ENCODE measurements around the gene DENND1A.
A peak's percentile ranks its signal among the peaks of the same experiment; 100 is the strongest.

The DENND1A gene

GRCh38 chr9:123376218-123377071, 553.5 kb downstream of the DENND1A start:
- DNase-seq (ENCODE audit: low read depth, low spot score) = no peak
- no peaks in the 10 kb centered on the region for H3K9me3 ChIP-seq (ENCODE audit: control insufficient read depth, insufficient read depth, low read length)
- peaks cover 15% of the 10 kb centered on the region; the same call in 1 of the 2 replicates for H3K27me3 ChIP-seq (ENCODE audit: control insufficient read depth, insufficient read depth, low read length)
- no peak overlapping the region for H3K27ac ChIP-seq (ENCODE audit: low read length)
- no CpG with 5 or more reads among the region's 24 CpGs for WGBS (ENCODE audit: insufficient coverage, insufficient read length)
- peaks cover 2% of the 10 kb centered on the region; the same call in 1 of the 2 replicates for H3K36me3 ChIP-seq (ENCODE audit: control insufficient read depth, insufficient read depth, low read length)
- peaks cover 7% of the 10 kb centered on the region for H3K4me1 ChIP-seq (ENCODE audit: control insufficient read depth, insufficient read depth, low read length)
- H3K4me3 ChIP-seq (ENCODE audit: low read length) = no peak overlapping the region

GRCh38 chr9:123375469-123376132, 554.3 kb downstream of the DENND1A start:
- H3K27ac ChIP-seq (ENCODE audit: low read length) = no peak overlapping the region
- H3K36me3 ChIP-seq (ENCODE audit: control insufficient read depth, insufficient read depth, low read length) = peaks cover 2% of the 10 kb centered on the region; the same call in 1 of the 2 replicates
- H3K4me3 ChIP-seq (ENCODE audit: low read length) = no peak overlapping the region
- no CpG with 5 or more reads among the region's 14 CpGs for WGBS (ENCODE audit: insufficient coverage, insufficient read length)
- H3K27me3 ChIP-seq (ENCODE audit: control insufficient read depth, insufficient read depth, low read length) = peaks cover 15% of the 10 kb centered on the region; the same call in 1 of the 2 replicates
- H3K9me3 ChIP-seq (ENCODE audit: control insufficient read depth, insufficient read depth, low read length) = no peaks in the 10 kb centered on the region
- no peak for DNase-seq (ENCODE audit: low read depth, low spot score)
- peaks cover 7% of the 10 kb centered on the region for H3K4me1 ChIP-seq (ENCODE audit: control insufficient read depth, insufficient read depth, low read length)

GRCh38 chr9:123373946-123374345, 556.0 kb downstream of the DENND1A start:
- WGBS (ENCODE audit: insufficient coverage, insufficient read length) = no CpG with 5 or more reads among the region's 10 CpGs
- H3K27me3 ChIP-seq (ENCODE audit: control insufficient read depth, insufficient read depth, low read length) = peaks cover 15% of the 10 kb centered on the region; the same call in 1 of the 2 replicates
- peaks cover 2% of the 10 kb centered on the region; the same call in 1 of the 2 replicates for H3K36me3 ChIP-seq (ENCODE audit: control insufficient read depth, insufficient read depth, low read length)
- H3K9me3 ChIP-seq (ENCODE audit: control insufficient read depth, insufficient read depth, low read length) = no peaks in the 10 kb centered on the region
- no peak overlapping the region for H3K27ac ChIP-seq (ENCODE audit: low read length)
- no peak for DNase-seq (ENCODE audit: low read depth, low spot score)
- peaks cover 7% of the 10 kb centered on the region for H3K4me1 ChIP-seq (ENCODE audit: control insufficient read depth, insufficient read depth, low read length)
- H3K4me3 ChIP-seq (ENCODE audit: low read length) = peak overlapping the region; percentile 2; the same call in 1 of the 2 replicates

- peaks cover 2% of the 10 kb centered on the region; the same call in 1 of the 2 replicates for H3K36me3 ChIP-seq (ENCODE audit: control insufficient read depth, insufficient read depth, low read length)
- H3K4me1 ChIP-seq (ENCODE audit: control insufficient read depth, insufficient read depth, low read length) = peaks cover 7% of the 10 kb centered on the region
- no CpG with 5 or more reads among the region's 60 CpGs for WGBS (ENCODE audit: insufficient coverage, insufficient read length)
- peaks cover 15% of the 10 kb centered on the region; the same call in 1 of the 2 replicates for H3K27me3 ChIP-seq (ENCODE audit: control insufficient read depth, insufficient read depth, low read length)
- peak overlapping the region; percentile 20; the same call in 1 of the 2 replicates for H3K4me3 ChIP-seq (ENCODE audit: low read length)
- no peaks in the 10 kb centered on the region for H3K9me3 ChIP-seq (ENCODE audit: control insufficient read depth, insufficient read depth, low read length)
- no peak overlapping the region for H3K27ac ChIP-seq (ENCODE audit: low read length)
- no peak for DNase-seq (ENCODE audit: low read depth, low spot score)
Observed at GRCh38 chr9:123373447-123373923, 556.4 kb downstream of the DENND1A start.

GRCh38 chr9:123372766-123373446, 557.0 kb downstream of the DENND1A start:
- Histone ChIP-seq H3K4me1 (ENCODE audit: control insufficient read depth, insufficient read depth, low read length) (peaks cover 7% of the 10 kb centered on the region), H3K36me3 (ENCODE audit: control insufficient read depth, insufficient read depth, low read length) (peaks cover 2% of the 10 kb centered on the region; the same call in 1 of the 2 replicates), H3K27ac (ENCODE audit: low read length) (no peak overlapping the region), H3K27me3 (ENCODE audit: control insufficient read depth, insufficient read depth, low read length) (peaks cover 15% of the 10 kb centered on the region; the same call in 1 of the 2 replicates), H3K4me3 (ENCODE audit: low read length) (peak overlapping the region; percentile 20; the same call in 1 of the 2 replicates), H3K9me3 (ENCODE audit: control insufficient read depth, insufficient read depth, low read length) (no peaks in the 10 kb centered on the region)
- WGBS (ENCODE audit: insufficient coverage, insufficient read length) = no CpG with 5 or more reads among the region's 58 CpGs
- DNase-seq (ENCODE audit: low read depth, low spot score) = no peak

GRCh38 chr9:123371805-123372590, 557.9 kb downstream of the DENND1A start:
- Histone ChIP-seq H3K27me3 (ENCODE audit: control insufficient read depth, insufficient read depth, low read length) (peaks cover 15% of the 10 kb centered on the region; the same call in 1 of the 2 replicates), H3K4me3 (ENCODE audit: low read length) (no peak overlapping the region), H3K4me1 (ENCODE audit: control insufficient read depth, insufficient read depth, low read length) (peaks cover 7% of the 10 kb centered on the region), H3K27ac (ENCODE audit: low read length) (no peak overlapping the region), H3K36me3 (ENCODE audit: control insufficient read depth, insufficient read depth, low read length) (peaks cover 2% of the 10 kb centered on the region; the same call in 1 of the 2 replicates), H3K9me3 (ENCODE audit: control insufficient read depth, insufficient read depth, low read length) (no peaks in the 10 kb centered on the region)
- WGBS (ENCODE audit: insufficient coverage, insufficient read length) = no CpG with 5 or more reads among the region's 14 CpGs
- DNase-seq (ENCODE audit: low read depth, low spot score) = no peak

- Histone ChIP-seq H3K4me3 (ENCODE audit: low read length) (no peak overlapping the region; the same call in 1 of the 2 replicates), H3K27ac (ENCODE audit: low read length) (no peak overlapping the region), H3K36me3 (ENCODE audit: control insufficient read depth, insufficient read depth, low read length) (no peaks in the 10 kb centered on the region), H3K4me1 (ENCODE audit: control insufficient read depth, insufficient read depth, low read length) (peaks cover 7% of the 10 kb centered on the region), H3K27me3 (ENCODE audit: control insufficient read depth, insufficient read depth, low read length) (peaks cover 15% of the 10 kb centered on the region; the same call in 1 of the 2 replicates), H3K9me3 (ENCODE audit: control insufficient read depth, insufficient read depth, low read length) (no peaks in the 10 kb centered on the region)
- DNase-seq (ENCODE audit: low read depth, low spot score) = no peak
- no CpG with 5 or more reads among the region's 18 CpGs for WGBS (ENCODE audit: insufficient coverage, insufficient read length)
Observed at GRCh38 chr9:123371228-123371584, 558.7 kb downstream of the DENND1A start.

- DNase-seq (ENCODE audit: low read depth, low spot score) = no peak
- H3K27me3 ChIP-seq (ENCODE audit: control insufficient read depth, insufficient read depth, low read length) = peaks cover 15% of the 10 kb centered on the region; the same call in 1 of the 2 replicates
- H3K36me3 ChIP-seq (ENCODE audit: control insufficient read depth, insufficient read depth, low read length) = no peaks in the 10 kb centered on the region
- no CpG with 5 or more reads among the region's 29 CpGs for WGBS (ENCODE audit: insufficient coverage, insufficient read length)
- no peaks in the 10 kb centered on the region for H3K9me3 ChIP-seq (ENCODE audit: control insufficient read depth, insufficient read depth, low read length)
- H3K4me1 ChIP-seq (ENCODE audit: control insufficient read depth, insufficient read depth, low read length) = peaks cover 12% of the 10 kb centered on the region
- no peak overlapping the region for H3K4me3 ChIP-seq (ENCODE audit: low read length)
- no peak overlapping the region for H3K27ac ChIP-seq (ENCODE audit: low read length)
Observed at GRCh38 chr9:123370526-123371227, 559.2 kb downstream of the DENND1A start.

- no peaks in the 10 kb centered on the region for H3K36me3 ChIP-seq (ENCODE audit: control insufficient read depth, insufficient read depth, low read length)
- DNase-seq (ENCODE audit: low read depth, low spot score) = no peak
- no CpG with 5 or more reads among the region's 13 CpGs for WGBS (ENCODE audit: insufficient coverage, insufficient read length)
- H3K4me3 ChIP-seq (ENCODE audit: low read length) = no peak overlapping the region
- H3K27ac ChIP-seq (ENCODE audit: low read length) = no peak overlapping the region
- peaks cover 13% of the 10 kb centered on the region for H3K4me1 ChIP-seq (ENCODE audit: control insufficient read depth, insufficient read depth, low read length)
- H3K27me3 ChIP-seq (ENCODE audit: control insufficient read depth, insufficient read depth, low read length) = peaks cover 15% of the 10 kb centered on the region; the same call in 1 of the 2 replicates
- no peaks in the 10 kb centered on the region for H3K9me3 ChIP-seq (ENCODE audit: control insufficient read depth, insufficient read depth, low read length)
Observed at GRCh38 chr9:123370108-123370507, 559.8 kb downstream of the DENND1A start.

All from iPS DF 6.9 (cell line).